Mesenteric fat pad (tissue), 1 donor: ENCODE data around the gene THAP10. TPM values are rescaled to one million over a fixed set of nuclear protein-coding genes. Genes with fewer than 3 reads are reported as not detected.

Experiments used
- DNase-seq: peaks from one replicate; pipeline ENCODE4 v3.0.0-alpha.2; 2020; ENCODE audit warnings: low spot score
- total RNA-seq: library from RNA; stranded (reverse); fragmentation: NEBNext Ultra II Directional; extraction: Animal tissue kit (Norgen Biotek cat#: 25700); gene quantifications from one replicate; pipeline ENCODE4 v1.2.1, GENCODE V29; 2021
- donor health status: DM: yes; HTN: yes; CAD: no.

Gene THAP10
- total RNA-seq, 1 donor from 2014 or later = 1.0 TPM

GRCh38 chr15:70854666-70854976 lies 37.6 kb downstream of the THAP10 start:
- no peak for DNase-seq

- DNase-seq = no peak
Observed at GRCh38 chr15:70853973-70854665, 38.1 kb downstream of the THAP10 start, which contains the start of gene LARP6. TSS of gene LARP6 (minus strand) at chr15:70854157. CDS start at chr15:70854088, 69 bp downstream.

GRCh38 chr15:70853318-70853972 lies 38.8 kb downstream of the THAP10 start:
- no peak for DNase-seq

GRCh38 chr15:70852501-70853317 lies 39.5 kb downstream of the THAP10 start:
- DNase-seq = no peak

- no peak for DNase-seq
Observed at GRCh38 chr15:70851889-70852288, 40.3 kb downstream of the THAP10 start.

GRCh38 chr15:70845602-70846360 lies 46.5 kb downstream of the THAP10 start:
- no peak for DNase-seq

GRCh38 chr15:70837476-70837875 lies 54.8 kb downstream of the THAP10 start:
- no peak for DNase-seq

- DNase-seq = no peak
Observed at GRCh38 chr15:70835841-70836240, 56.4 kb downstream of the THAP10 start.

GRCh38 chr15:70835415-70835814 lies 56.8 kb downstream of the THAP10 start:
- DNase-seq = no peak

- no peak for DNase-seq
Observed at GRCh38 chr15:70834999-70835398, 57.2 kb downstream of the THAP10 start.

- no peak for DNase-seq
Observed at GRCh38 chr15:70833861-70834765, 58.1 kb downstream of the THAP10 start.

GRCh38 chr15:70833422-70833821 lies 58.8 kb downstream of the THAP10 start:
- no peak for DNase-seq

- no peak for DNase-seq
Observed at GRCh38 chr15:70832176-70832575, 60.1 kb downstream of the THAP10 start.

Other genes starting within 250 kb of the THAP10 start
- gene UACA, start 128.9 kb downstream of the THAP10 start, total RNA-seq = 55.9 TPM
- 89.9 TPM for gene LARP6, start 38.3 kb downstream of the THAP10 start, total RNA-seq
- gene LRRC49, start 393 bp upstream of the THAP10 start, total RNA-seq = 4.0 TPM
- 5.1 TPM for gene THSD4, start 223.0 kb upstream of the THAP10 start, total RNA-seq